Parathyroid adenoma (tissue), 2 donors: ENCODE data around the gene ZKSCAN1.
A peak's percentile ranks its signal among the peaks of the same experiment; 100 is the strongest.

Experiments
- H2AFZ ChIP-seq: fragments of 300-600 bp; sonication (generic); one replicate; pipeline ENCODE4 v1.7.0; 2017; ENCODE audit warnings: antibody characterized with exemption, mild to moderate bottlenecking
- H3K27ac ChIP-seq: fragments of 300-600 bp; sonication (generic); one replicate; pipeline ENCODE4 v1.7.0; 2017
- H3K27me3 ChIP-seq: fragments of 300-600 bp; sonication (generic); one replicate; pipeline ENCODE4 v1.7.0; 2017; ENCODE audit warnings: low read length; ENCODE audit not compliant: control insufficient read depth, insufficient read depth
- H3K36me3 ChIP-seq: fragments of 300-600 bp; sonication (generic); one replicate; pipeline ENCODE4 v1.7.0; 2017; ENCODE audit warnings: low read length; ENCODE audit not compliant: control insufficient read depth, insufficient read depth
- H3K4me1 ChIP-seq: fragments of 300-600 bp; sonication (generic); one replicate; pipeline ENCODE4 v1.7.0; 2017; ENCODE audit warnings: control low read depth
- H3K4me2 ChIP-seq: fragments of 300-600 bp; sonication (generic); one replicate; pipeline ENCODE4 v1.7.0; 2017; ENCODE audit warnings: low read length
- H3K4me3 ChIP-seq: fragments of 300-600 bp; sonication (generic); one replicate; pipeline ENCODE4 v1.7.0; 2017; ENCODE audit warnings: low read depth, low read length
- H3K79me2 ChIP-seq: fragments of 300-600 bp; sonication (generic); one replicate; pipeline ENCODE4 v1.7.0; 2017; ENCODE audit warnings: control low read depth
- H3K9ac ChIP-seq: fragments of 300-600 bp; sonication (generic); one replicate; pipeline ENCODE4 v1.7.0; 2017; ENCODE audit warnings: mild to moderate bottlenecking
- H3K9me3 ChIP-seq: fragments of 300-600 bp; sonication (generic); one replicate; pipeline ENCODE4 v1.7.0; 2017; ENCODE audit warnings: low read length; ENCODE audit not compliant: control insufficient read depth
- CTCF ChIP-seq: fragments of 300-600 bp; sonication (generic); IDR thresholded peaks from one replicate; pipeline ENCODE4 v1.7.0; 2017; ENCODE audit warnings: antibody characterized with exemption, mild to moderate bottlenecking
- donor health status: primary hyperparathyroidism.

Gene ZKSCAN1

DNA sequence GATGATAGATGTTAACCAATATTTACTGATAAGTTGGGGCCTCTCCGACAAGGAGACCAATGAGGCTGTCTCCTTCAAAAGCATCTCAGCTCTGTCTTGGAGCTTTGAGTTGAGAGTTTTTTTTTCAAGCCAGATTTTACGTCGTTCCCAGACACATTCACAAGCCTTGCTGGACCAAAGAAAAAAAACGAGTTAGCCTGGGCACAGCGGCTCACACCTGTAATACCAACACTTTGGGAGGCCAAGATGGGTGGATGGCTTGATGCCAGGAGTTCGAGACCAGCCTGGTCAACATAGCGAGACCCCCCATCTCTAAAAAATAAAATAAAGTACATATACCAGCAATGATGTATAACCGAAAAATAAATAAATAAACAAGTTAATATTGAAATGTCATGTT lies 20.6 kb upstream of the ZKSCAN1 start:
- Histone ChIP-seq H3K79me2 (no peaks in the 10 kb centered on the region), H3K36me3 (no peaks in the 10 kb centered on the region), H3K4me1 (peaks cover 2% of the 10 kb centered on the region), H3K27ac (no peak overlapping the region), H3K9ac (no peak overlapping the region), H3K9me3 (no peaks in the 10 kb centered on the region), H3K4me3 (no peak overlapping the region), H3K27me3 (no peaks in the 10 kb centered on the region), H3K4me2 (no peak overlapping the region), H2AFZ (no peak overlapping the region)
- no peak for TF ChIP-seq CTCF

DNA sequence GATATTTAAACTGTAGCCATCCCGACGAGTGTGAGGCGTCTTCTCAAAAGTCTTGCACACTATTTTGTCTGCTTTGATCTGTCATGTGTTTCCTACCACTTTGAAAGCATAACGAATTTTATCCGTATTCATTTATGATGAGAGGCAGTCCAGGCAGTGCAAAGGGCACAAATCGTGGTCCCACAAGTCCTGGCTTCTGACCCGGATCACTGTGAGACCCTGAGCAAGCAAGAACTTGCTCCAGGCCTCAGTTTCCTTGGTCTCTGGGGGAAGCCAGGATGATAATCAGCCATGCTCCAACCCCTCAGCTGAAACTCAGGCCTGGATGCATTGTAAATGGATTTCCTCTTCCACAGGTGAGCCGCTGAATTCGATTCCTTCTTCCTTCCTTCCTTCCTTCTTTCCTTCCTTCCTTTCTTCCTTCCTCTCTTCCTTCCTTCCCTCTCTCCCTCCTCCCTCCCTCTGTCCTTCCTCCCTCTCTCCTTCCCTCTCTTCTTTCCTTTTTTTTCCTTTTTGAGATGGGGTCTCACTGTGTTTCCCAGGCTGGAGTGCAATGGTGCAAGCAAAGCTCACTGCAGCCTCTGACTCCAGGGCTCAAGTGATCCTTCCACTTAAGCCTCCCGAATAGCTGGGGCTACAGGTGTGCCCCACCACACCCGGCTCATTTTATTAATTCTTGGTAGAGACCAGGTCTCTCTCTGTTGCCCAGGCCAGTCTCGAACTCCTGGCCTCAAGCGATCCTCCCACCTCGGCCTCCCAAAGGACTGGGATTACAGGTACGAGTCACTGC lies 18.4 kb upstream of the ZKSCAN1 start:
- Histone ChIP-seq H3K27ac (peak overlapping the region; percentile 35), H3K79me2 (no peaks in the 10 kb centered on the region), H3K4me3 (peak overlapping the region; percentile 33), H3K27me3 (no peaks in the 10 kb centered on the region), H3K4me1 (no peaks in the 10 kb centered on the region), H3K4me2 (no peak overlapping the region), H2AFZ (peak overlapping the region; percentile 74), H3K9ac (no peak overlapping the region), H3K36me3 (no peaks in the 10 kb centered on the region), H3K9me3 (no peaks in the 10 kb centered on the region)
- no peak for TF ChIP-seq CTCF

- peak overlapping the region; percentile 33 for H3K4me3 ChIP-seq
- H3K4me1 ChIP-seq, result no peaks in the 10 kb centered on the region
- peak overlapping the region; percentile 74 for H2AFZ ChIP-seq
- H3K79me2 ChIP-seq, result no peaks in the 10 kb centered on the region
- H3K27ac ChIP-seq, result peak overlapping the region; percentile 35
- no peak overlapping the region for H3K4me2 ChIP-seq
- H3K9ac ChIP-seq, result no peak overlapping the region
- H3K27me3 ChIP-seq, result no peaks in the 10 kb centered on the region
- no peaks in the 10 kb centered on the region for H3K36me3 ChIP-seq
- H3K9me3 ChIP-seq, result no peaks in the 10 kb centered on the region
- no peak for TF ChIP-seq CTCF
These were observed 17.8 kb upstream of the ZKSCAN1 start for GRCh38 chr7:99997545-99998137.

DNA sequence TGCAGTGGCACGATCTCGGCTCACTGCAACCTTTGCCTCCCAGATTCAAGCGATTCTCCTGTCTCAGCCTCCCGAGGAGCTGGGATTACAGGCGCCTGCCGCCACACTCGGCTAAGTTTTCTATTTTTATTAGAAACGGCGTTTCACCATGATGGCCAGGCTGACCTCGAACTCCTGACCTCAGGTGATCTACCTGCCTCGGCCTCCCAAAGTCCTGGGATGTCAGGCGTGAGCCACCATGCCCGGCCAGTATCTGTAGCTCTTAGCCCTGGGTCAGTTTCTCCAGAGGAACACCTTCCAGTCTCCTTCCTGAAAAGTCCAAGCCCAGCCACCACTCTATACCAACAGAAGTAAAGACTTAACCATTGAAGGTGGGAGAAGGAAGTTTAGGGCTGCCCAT lies 15.2 kb upstream of the ZKSCAN1 start:
- no peaks in the 10 kb centered on the region for H3K9me3 ChIP-seq
- no peak overlapping the region for H3K27ac ChIP-seq
- TF ChIP-seq CTCF, result no peak
- no peak overlapping the region for H2AFZ ChIP-seq
- H3K4me1 ChIP-seq, result no peaks in the 10 kb centered on the region
- no peaks in the 10 kb centered on the region for H3K79me2 ChIP-seq
- no peak overlapping the region for H3K9ac ChIP-seq
- H3K27me3 ChIP-seq, result no peaks in the 10 kb centered on the region
- no peak overlapping the region for H3K4me3 ChIP-seq
- H3K4me2 ChIP-seq, result no peak overlapping the region
- no peaks in the 10 kb centered on the region for H3K36me3 ChIP-seq
